SK-N-MC (cell line): Measurements from ENCODE around the gene NCOA1.

Source experiments
- DNase-seq: peaks from one replicate; pipeline ENCODE4 v3.0.0-alpha.2; 2011; ENCODE audit warnings: low read depth, low spot score
- H3K27ac ChIP-seq: fragments of 200-600 bp; sonication (generic); 2 replicates; pipeline ENCODE4 v1.5.1; 2016; ENCODE audit warnings: mixed run types
- H3K36me3 ChIP-seq: fragments of 200-600 bp; sonication (generic); 2 replicates; pipeline ENCODE4 v1.6.1; 2017; ENCODE audit warnings: antibody characterized with exemption, low read length, mixed read lengths; ENCODE audit not compliant: insufficient read depth
- H3K4me3 ChIP-seq: fragments of 200-600 bp; sonication (generic); 2 replicates; pipeline ENCODE4 v1.5.1; 2016
- H3K9ac ChIP-seq: fragments of 200-600 bp; sonication (generic); 2 replicates; pipeline ENCODE4 v1.8.0; 2017; ENCODE audit warnings: mixed run types, mixed read lengths; ENCODE audit not compliant: insufficient read length
- H3K9me3 ChIP-seq: fragments of 200-600 bp; sonication (generic); 2 replicates; pipeline ENCODE4 v1.6.1; 2017; ENCODE audit warnings: low read depth, mild to moderate bottlenecking, antibody characterized with exemption, low read length, moderate library complexity, mixed read lengths
- EZH2 ChIP-seq: fragments of 200-600 bp; sonication (generic); IDR thresholded peaks from one replicate; pipeline ENCODE4 v1.6.1; 2017; ENCODE audit warnings: antibody characterized with exemption
- FOXP2 ChIP-seq: optimal IDR thresholded peaks from 2 replicates; pipeline ENCODE3; 2011; ENCODE audit warnings: mild to moderate bottlenecking, moderate library complexity; ENCODE audit not compliant: insufficient read depth; ENCODE audit errors: extremely low read length, control extremely low read depth
- POLR2AphosphoS5 ChIP-seq: IDR thresholded peaks from 2 replicates; pipeline ENCODE4 v1.6.1; 2012; ENCODE audit warnings: mild to moderate bottlenecking, low read depth, low read length, borderline replicate concordance

Gene NCOA1

DNA sequence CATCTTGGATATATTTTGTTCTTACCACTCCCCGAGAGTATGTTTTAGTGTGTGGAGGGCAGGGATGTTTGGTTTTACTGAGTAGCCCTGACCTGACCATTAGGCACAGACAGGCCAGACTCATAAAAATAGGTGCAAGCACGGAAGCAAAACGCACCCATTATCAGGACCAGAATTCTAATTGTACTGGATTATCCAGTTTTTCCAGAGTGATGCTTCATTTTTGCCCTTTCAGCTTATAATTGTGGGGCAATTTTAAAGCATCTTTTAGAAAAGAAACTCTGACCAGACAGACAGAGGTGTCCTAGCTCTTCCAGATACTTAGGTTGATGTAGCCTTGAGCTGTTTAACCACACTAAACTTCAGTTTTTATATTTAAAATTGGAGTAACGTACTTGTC is 4.4 kb downstream of the NCOA1 start:
- Histone ChIP-seq H3K27ac (no peak overlapping the region), H3K9ac (no peak overlapping the region), H3K9me3 (no peaks in the 10 kb centered on the region), H3K4me3 (no peak overlapping the region), H3K36me3 (no peaks in the 10 kb centered on the region)
- DNase-seq, result no peak
- no peak for TF ChIP-seq POLR2AphosphoS5
- TF ChIP-seq EZH2, result no peak
- TF ChIP-seq FOXP2, result no peak

DNA sequence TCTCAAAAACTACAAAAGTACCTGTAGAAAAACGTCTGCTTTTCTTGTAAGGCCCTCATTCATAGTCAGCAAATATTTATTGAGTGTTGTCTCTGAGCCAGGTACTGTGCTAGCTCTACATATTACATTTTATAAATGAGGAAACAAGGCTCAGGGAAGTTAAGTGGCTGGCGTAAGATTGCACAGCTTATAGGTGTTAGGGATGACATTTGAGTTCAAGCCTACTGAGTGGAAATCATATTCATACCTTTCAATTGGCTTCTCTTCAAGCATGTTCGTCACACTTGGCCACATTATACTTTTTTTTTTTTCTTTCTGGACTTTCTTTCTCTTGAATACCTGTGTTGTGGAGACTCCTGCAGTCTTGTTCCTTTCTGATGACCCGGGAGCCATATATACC is 5.9 kb downstream of the NCOA1 start:
- no peak for DNase-seq
- no peak overlapping the region for H3K4me3 ChIP-seq
- no peak for TF ChIP-seq FOXP2
- no peak for TF ChIP-seq EZH2
- no peak for TF ChIP-seq POLR2AphosphoS5
- H3K27ac ChIP-seq, result no peak overlapping the region
- no peaks in the 10 kb centered on the region for H3K36me3 ChIP-seq
- no peaks in the 10 kb centered on the region for H3K9me3 ChIP-seq
- H3K9ac ChIP-seq, result no peak overlapping the region

- Histone ChIP-seq H3K9me3 (no peaks in the 10 kb centered on the region), H3K9ac (no peak overlapping the region), H3K36me3 (no peaks in the 10 kb centered on the region), H3K4me3 (no peak overlapping the region), H3K27ac (no peak overlapping the region)
- DNase-seq, result no peak
- TF ChIP-seq POLR2AphosphoS5 (no peak), FOXP2 (no peak), EZH2 (no peak)
These were observed 6.6 kb downstream of the NCOA1 start for GRCh38 chr2:24497685-24498084.

GRCh38 chr2:24498121-24498520 is 7.1 kb downstream of the NCOA1 start:
- Histone ChIP-seq H3K9me3 (no peaks in the 10 kb centered on the region), H3K9ac (no peak overlapping the region), H3K27ac (no peak overlapping the region), H3K36me3 (no peaks in the 10 kb centered on the region), H3K4me3 (no peak overlapping the region)
- no peak for TF ChIP-seq POLR2AphosphoS5
- TF ChIP-seq FOXP2, result no peak
- TF ChIP-seq EZH2, result no peak
- DNase-seq, result no peak

DNA sequence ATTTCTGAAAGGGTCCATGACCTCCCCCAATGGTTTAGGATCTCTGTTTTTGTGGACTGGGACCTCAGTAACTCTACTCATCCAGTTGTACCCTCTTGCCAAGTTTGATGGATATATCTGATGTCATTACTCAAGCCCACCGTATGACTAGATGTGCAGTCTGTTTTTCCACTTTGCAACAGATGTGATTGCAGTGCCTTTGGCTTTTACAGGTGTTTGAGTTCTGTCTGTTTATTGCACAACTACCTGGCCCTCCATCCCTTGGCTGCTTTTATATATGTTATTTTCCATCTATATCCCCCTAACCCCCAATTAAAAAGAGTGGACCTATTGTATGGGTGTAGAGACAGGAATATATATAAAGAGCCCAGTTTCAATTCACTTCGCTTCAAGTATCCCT is 10.8 kb downstream of the NCOA1 start:
- no peak overlapping the region for H3K9ac ChIP-seq
- no peaks in the 10 kb centered on the region for H3K36me3 ChIP-seq
- TF ChIP-seq EZH2 (no peak), POLR2AphosphoS5 (no peak), FOXP2 (no peak)
- H3K4me3 ChIP-seq, result no peak overlapping the region
- H3K27ac ChIP-seq, result no peak overlapping the region
- no peaks in the 10 kb centered on the region for H3K9me3 ChIP-seq
- no peak for DNase-seq

DNA sequence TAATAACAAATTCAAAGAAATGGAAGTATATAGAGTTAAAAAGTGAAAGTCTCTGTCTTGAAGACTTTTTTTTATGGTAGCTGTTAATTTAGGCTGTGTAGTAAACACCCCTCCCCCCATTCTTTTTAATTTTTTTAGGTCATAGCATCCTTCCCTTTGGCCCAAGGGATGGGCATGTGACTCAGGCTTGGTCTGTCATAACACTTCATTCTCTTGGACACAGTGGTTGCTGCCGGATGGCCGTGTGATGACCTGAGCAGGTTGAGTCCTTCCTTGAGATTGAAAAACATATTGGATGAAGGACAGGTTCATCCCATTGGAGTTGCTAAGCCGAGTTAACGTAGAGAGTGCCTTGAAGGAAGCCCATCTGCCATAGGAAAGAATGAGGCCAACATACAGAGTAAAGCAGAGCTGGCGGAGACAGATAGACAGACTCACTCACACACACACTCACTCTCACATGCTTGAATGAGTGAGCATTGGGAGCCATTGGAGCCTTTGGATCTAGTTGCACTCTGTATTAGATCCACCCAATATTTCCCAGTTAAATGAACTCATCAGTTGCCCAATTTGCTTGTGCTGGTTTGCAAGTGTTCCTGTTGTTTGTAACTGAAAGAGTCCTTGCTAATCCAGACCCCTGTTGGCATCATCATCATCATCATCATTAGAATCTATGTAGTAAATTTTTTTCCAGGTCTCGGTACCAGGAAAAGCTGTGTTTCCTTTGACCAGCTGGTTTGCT is 14.7 kb downstream of the NCOA1 start:
- Histone ChIP-seq H3K36me3 (no peaks in the 10 kb centered on the region), H3K4me3 (no peak overlapping the region), H3K27ac (no peak overlapping the region), H3K9ac (no peak overlapping the region), H3K9me3 (no peaks in the 10 kb centered on the region)
- TF ChIP-seq FOXP2 (no peak), EZH2 (no peak), POLR2AphosphoS5 (no peak)
- no peak for DNase-seq

GRCh38 chr2:24507549-24507948 is 16.5 kb downstream of the NCOA1 start:
- H3K36me3 ChIP-seq, result no peaks in the 10 kb centered on the region
- no peak overlapping the region for H3K4me3 ChIP-seq
- H3K27ac ChIP-seq, result no peak overlapping the region
- no peak for DNase-seq
- no peak overlapping the region for H3K9ac ChIP-seq
- no peak for TF ChIP-seq POLR2AphosphoS5
- no peak for TF ChIP-seq FOXP2
- TF ChIP-seq EZH2, result no peak
- no peaks in the 10 kb centered on the region for H3K9me3 ChIP-seq

GRCh38 chr2:24508878-24509277 is 17.8 kb downstream of the NCOA1 start:
- DNase-seq, result no peak

DNA sequence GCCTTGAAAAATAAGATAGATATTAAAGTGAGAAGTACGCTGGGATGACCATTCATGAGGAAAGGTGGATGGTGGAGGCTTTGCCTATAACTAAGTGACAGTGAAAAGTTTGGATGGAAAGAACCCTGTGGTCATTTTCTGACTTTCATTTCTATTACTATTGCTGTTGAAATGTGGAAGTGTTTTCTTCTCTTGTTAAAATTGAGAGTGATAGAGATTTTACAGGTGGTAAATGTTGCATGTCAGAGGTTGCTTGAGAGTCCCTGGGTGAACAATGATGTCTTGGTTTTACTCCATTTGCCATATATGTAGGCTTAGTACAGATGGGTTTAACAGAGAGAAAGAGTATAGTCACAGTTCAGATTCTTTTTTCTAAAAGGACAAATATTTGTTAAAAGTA is 18.4 kb downstream of the NCOA1 start:
- Histone ChIP-seq H3K9ac (no peak overlapping the region), H3K27ac (no peak overlapping the region), H3K4me3 (no peak overlapping the region), H3K36me3 (no peaks in the 10 kb centered on the region), H3K9me3 (no peaks in the 10 kb centered on the region)
- DNase-seq, result no peak
- TF ChIP-seq POLR2AphosphoS5 (no peak), EZH2 (no peak), FOXP2 (no peak)

More at GRCh38 chr2:24508878-24509277, 17.8 kb downstream of the NCOA1 start:
- Histone ChIP-seq H3K9me3 (no peaks in the 10 kb centered on the region), H3K4me3 (no peak overlapping the region), H3K27ac (no peak overlapping the region), H3K9ac (no peak overlapping the region), H3K36me3 (no peaks in the 10 kb centered on the region)
- TF ChIP-seq EZH2 (no peak), FOXP2 (no peak), POLR2AphosphoS5 (no peak)
